Choroid plexus epithelial cell (primary cell): ENCODE results near the gene PCBP2.
"Not testable (repeated sequence)": the region's sequence is repeated elsewhere in the genome, so short reads cannot be mapped to it uniquely, and the experiment has no call there.

Source experiments
- DNase-seq: peaks from one replicate; pipeline ENCODE4 v3.0.0-alpha.2; 2010; ENCODE audit warnings: low read depth
- H3K4me3 ChIP-seq: 2 replicates; pipeline ENCODE4 v1.5.1; 2011; ENCODE audit warnings: low read depth, mild to moderate bottlenecking, control low read depth, low read length, moderate library complexity
- TF ChIP-seq, protein P1 (sequence below): conservative IDR thresholded peaks from 2 replicates; pipeline ENCODE4 v1.5.1; 2011; ENCODE audit warnings: low read depth, mild to moderate bottlenecking, control low read depth, inconsistent platforms, low read length, moderate library complexity

The PCBP2 gene

DNA sequence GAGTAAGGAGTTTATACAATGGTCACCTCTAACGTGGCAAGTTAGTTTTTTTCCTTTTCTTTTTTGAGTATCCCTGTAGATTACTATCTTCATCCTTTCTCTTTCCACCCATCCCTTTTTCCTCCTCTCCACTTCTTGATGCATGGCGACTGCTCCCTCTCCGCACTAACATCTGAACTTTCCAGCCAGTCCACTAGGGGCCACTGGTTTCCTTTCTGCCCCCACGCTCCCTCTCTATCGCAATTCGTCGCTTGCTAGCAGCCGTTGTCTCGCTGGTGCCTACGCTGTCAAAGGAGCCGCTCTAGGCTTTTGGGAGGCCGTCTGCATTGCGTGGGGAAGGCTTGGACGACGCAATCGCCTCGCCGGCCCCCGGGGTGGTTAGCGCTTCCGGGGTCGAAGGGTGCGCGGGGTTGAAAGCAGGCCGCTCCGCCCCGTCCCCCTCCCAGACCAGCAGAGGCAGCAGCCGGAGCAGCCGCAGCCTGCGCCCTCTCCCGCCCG, at the start of gene PCBP2:
TSS of gene PCBP2 (plus strand) at position 442 of the 498 bp plus-strand sequence. CDS start 2,699 bp downstream, outside the sequence.
- H3K4me3 ChIP-seq = peak within 1 kb of the TSS; percentile 88
- DNase-seq = peak; percentile 100
- TF ChIP-seq, protein P1, sequence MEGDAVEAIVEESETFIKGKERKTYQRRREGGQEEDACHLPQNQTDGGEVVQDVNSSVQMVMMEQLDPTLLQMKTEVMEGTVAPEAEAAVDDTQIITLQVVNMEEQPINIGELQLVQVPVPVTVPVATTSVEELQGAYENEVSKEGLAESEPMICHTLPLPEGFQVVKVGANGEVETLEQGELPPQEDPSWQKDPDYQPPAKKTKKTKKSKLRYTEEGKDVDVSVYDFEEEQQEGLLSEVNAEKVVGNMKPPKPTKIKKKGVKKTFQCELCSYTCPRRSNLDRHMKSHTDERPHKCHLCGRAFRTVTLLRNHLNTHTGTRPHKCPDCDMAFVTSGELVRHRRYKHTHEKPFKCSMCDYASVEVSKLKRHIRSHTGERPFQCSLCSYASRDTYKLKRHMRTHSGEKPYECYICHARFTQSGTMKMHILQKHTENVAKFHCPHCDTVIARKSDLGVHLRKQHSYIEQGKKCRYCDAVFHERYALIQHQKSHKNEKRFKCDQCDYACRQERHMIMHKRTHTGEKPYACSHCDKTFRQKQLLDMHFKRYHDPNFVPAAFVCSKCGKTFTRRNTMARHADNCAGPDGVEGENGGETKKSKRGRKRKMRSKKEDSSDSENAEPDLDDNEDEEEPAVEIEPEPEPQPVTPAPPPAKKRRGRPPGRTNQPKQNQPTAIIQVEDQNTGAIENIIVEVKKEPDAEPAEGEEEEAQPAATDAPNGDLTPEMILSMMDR = peak; percentile 91

DNA sequence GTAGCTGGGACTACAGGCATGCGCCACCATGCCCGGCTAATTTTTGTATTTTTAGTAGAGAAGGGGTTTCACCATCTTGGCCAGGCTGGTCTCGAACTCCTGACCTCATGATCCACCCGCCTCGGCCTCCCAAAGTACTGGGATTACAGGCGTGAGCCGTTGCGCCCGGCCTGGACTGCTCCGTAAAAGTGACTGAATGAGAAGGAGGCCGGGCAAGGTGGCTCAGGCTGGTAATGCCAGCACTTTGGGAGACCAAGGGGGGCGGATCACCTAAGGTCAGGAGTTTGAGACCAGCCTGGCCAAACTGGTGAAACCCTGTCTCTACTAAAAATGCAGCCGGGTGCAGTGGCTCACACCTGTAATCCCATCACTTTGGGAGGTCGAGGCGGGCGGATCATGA, 49.6 kb upstream of the PCBP2 start:
- DNase-seq, H3K4me3 ChIP-seq: not testable (repeated sequence)

DNA sequence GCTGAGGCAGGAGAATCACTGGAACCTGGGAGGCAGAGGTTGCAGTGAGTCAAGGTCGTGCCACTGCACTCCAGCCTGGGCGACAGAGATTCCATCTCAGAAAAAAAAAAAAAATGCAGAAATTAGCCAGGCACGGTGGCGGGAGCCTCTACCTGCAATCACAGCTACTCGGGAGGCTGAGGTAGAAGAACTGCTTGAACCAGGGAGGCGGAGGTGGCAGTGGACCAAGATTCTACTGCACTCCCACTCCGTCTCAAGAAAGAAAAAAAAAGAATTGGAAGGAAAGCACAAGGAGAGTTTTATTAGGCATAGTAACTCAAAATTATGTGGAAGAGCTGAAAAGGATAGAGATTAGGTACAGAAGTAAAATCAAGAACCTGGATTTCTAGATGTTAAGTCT, 49.0 kb upstream of the PCBP2 start:
- no peak for DNase-seq
- TF ChIP-seq, protein P1 = no peak
- no peak overlapping the region for H3K4me3 ChIP-seq

DNA sequence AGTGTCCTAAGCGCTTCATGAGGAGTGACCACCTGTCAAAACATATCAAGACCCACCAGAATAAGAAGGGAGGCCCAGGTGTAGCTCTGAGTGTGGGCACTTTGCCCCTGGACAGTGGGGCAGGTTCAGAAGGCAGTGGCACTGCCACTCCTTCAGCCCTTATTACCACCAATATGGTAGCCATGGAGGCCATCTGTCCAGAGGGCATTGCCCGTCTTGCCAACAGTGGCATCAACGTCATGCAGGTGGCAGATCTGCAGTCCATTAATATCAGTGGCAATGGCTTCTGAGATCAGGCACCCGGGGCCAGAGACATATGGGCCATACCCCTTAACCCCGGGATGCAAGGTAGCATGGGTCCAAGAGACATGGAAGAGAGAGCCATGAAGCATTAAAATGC, 41.0 kb upstream of the PCBP2 start:
- TF ChIP-seq, protein P1 = no peak
- no peak overlapping the region for H3K4me3 ChIP-seq
- DNase-seq = no peak

DNA sequence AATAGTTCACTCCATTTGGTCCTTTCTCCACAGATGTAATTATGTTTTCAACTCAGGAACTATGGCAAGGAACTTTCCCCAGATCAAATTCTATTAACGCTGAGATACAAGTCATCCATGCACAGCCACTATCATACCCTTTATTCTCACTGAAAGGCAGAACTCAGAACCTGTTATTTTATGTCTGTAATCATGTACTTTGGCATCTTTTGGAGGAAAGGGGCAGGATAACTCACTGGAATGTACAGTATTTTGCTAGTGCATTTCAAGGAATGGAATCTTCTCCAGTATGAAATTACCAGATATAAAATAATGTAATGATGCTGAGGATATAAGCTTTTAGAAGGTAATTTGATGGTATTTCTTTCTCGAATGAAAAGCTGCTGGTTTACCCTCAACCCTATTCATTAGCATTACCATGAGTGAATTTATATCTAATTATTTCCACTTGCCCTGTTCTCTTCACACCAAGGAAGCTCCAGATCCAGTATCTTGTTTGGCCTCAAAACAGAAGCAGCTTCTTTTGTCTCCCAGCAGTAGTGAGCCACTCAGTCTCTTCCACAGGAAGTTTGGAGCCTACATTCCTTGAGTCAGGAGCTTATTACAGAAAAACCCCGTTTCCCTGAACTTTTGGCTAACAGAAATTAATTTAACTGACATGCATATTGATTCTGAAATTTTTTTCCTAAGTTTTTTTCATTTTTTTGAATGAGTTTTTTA, 38.3 kb upstream of the PCBP2 start:
- H3K4me3 ChIP-seq = no peak overlapping the region
- TF ChIP-seq, protein P1 = no peak
- peak; percentile 29 for DNase-seq

DNA sequence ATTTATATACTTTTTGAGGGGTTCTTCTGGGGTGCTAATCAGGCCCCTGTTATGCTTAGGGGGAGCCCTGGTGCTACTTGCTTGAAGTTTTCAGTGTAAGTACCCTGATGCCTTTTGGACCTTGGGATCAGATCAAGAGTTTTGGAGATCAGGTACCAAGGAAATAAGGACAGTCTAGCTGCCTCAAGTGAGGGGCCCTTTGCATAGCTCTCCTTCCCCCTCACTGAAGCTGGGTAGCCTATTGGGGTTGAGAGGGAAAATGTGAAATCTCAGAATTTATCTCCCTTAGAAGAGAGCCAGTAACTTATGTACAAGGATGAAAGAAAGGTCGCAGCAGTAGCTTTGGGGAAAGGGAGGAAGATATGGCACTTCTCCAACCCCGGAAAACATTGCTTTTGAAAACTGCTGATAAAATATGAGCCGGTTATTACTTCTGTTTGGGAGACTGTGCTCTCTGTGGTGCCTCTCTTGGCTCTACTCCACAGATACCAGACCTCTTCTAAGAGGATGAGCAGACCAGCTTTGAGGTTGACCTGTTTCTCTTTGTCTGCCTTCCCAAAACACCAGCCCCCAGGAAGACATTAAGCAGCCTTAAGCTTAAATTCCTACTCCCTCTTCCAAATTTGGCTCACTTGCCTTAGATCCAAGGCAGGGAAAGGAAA, 37.0 kb upstream of the PCBP2 start:
- TF ChIP-seq, protein P1 = no peak
- H3K4me3 ChIP-seq = no peak overlapping the region
- peak; percentile 51 for DNase-seq

DNA sequence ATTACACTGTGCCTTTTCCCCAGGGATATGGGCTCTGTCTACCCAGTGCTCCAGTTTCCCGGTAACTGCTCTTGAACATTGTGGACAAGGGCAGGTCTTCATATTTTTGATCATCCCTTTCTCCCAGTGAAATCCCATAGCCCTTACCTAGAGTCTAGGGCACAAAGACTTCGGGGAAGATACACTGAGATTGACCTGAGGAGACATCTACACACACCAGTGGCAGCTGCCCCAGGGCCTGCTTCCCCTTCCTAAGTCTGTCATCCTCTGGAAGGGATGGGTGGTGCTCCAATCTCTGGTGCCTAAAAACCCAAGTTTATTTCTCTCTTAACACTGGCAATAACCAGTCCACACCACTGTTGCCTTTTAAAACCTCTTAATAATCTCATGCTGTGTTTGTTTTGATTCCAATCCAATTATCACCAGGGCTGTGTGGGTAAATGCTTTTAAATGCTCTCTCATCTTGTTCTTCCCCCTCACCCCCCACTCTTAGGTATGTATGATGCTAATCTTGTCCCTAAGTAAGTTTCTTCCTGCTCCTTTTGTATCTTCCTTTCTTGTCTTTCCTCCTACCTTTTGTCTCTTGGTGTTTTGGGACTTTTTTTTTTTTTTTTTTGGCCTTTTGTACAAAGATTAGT, 36.0 kb upstream of the PCBP2 start:
- H3K4me3 ChIP-seq = not testable (repeated sequence)
- peak; percentile 45 for DNase-seq

DNA sequence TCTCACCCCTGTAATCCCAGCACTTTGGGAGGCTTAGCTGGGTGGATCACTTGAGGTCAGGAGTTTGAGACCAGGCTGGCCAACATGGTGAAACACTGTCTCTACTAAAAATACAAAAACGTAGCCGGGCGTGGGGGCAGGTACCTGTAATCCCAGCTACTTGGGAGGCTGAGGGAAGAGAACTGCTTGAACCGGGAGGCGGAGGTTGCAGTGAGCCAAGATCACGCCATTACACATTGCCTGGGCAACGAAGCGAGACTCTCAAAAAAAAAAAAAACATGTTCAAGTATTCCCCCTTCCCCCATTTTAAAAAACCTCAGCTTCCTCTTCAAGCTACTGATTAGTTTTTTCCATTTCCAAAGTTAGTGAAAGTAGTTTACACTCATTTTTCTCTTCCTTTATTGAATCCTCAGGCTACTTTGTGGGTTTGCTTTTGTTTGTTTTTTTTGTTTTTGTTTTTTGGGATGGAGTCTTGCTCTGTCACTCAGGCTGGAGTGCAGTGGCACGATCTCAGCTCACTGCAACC, 34.5 kb upstream of the PCBP2 start:
- DNase-seq, H3K4me3 ChIP-seq: not testable (repeated sequence)
